Body of pancreas (tissue), 4 donors: Measurements from ENCODE around the gene BACH1.

ENCODE experiments used
- POLR2A ChIP-seq, 3 donors: fragments of 450-650 bp; IDR thresholded peaks; one replicate each; pipeline ENCODE4 v1.6.1; 2016; ENCODE audit warnings: antibody characterized with exemption in 3 of 3, mild to moderate bottlenecking in 2 of 3
- TF ChIP-seq, protein P1 (sequence below), 7 experiments: fragments of 450-650 bp in 4 of 7; fragments of 200-600 bp in 3 of 7; sonication (generic) in 3 of 7; IDR thresholded peaks; one replicate each; pipeline ENCODE4 v1.5.1; 2016 to 2019; ENCODE audit warnings: antibody characterized with exemption in 7 of 7

DNA sequence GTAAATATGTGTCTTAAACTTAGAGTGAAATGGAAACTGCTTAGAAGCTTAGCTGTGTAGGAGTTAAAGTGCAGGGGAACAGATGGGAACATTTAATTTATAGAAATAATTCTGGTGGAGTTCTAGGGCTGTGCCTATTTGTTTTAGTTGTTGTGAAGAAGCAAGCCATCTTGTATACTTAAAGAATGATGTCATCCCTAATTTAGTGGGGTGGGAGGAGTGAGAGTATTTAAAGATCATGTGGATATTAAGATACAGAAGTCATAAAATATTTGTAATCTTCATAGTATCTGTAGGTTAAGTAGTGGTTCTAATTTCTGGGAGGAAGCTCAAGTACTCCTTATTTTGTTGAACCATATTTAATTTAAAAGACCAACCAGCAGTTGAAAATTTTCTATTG is 41.5 kb downstream of the BACH1 start:
- TF ChIP-seq, protein P1, sequence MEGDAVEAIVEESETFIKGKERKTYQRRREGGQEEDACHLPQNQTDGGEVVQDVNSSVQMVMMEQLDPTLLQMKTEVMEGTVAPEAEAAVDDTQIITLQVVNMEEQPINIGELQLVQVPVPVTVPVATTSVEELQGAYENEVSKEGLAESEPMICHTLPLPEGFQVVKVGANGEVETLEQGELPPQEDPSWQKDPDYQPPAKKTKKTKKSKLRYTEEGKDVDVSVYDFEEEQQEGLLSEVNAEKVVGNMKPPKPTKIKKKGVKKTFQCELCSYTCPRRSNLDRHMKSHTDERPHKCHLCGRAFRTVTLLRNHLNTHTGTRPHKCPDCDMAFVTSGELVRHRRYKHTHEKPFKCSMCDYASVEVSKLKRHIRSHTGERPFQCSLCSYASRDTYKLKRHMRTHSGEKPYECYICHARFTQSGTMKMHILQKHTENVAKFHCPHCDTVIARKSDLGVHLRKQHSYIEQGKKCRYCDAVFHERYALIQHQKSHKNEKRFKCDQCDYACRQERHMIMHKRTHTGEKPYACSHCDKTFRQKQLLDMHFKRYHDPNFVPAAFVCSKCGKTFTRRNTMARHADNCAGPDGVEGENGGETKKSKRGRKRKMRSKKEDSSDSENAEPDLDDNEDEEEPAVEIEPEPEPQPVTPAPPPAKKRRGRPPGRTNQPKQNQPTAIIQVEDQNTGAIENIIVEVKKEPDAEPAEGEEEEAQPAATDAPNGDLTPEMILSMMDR (IDR thresholded peaks at IDR 0.05): no peak
- TF ChIP-seq POLR2A (IDR thresholded peaks at IDR 0.05): no peak
